ENCODE measurements around the gene DYNLT2B. TPM values are rescaled to one million over a fixed set of nuclear protein-coding genes. Genes with fewer than 3 reads are reported as not detected.
"Not testable (repeated sequence)": the region's sequence is repeated elsewhere in the genome, so short reads cannot be mapped to it uniquely, and the experiment has no call there.

The DYNLT2B gene
- total RNA-seq, 4 donors from 2014 or later: 2.4 to 4.4 (median 3.7) TPM; not detected in 1

GRCh38 chr3:196315821-196316220 is 2.2 kb downstream of the DYNLT2B start:
- no peaks in the 10 kb centered on the region for H3K27me3 ChIP-seq
- DNase-seq: no peak
- WGBS, 2 donors (ENCODE audit: low coverage in 1 of 2): 85 to 86% methylated on average over 1 of the region's 1 CpG
- in situ Hi-C loops (cut with MboI; ENCODE audit: low pct_ligation_motif_present in 1 of 4, low pct_unique_long_range_greater_than_20kb in 1 of 4, low sequenced_read_pairs in 3 of 4) (no loop called here), intact Hi-C loops (cut with DNase I; ENCODE audit: low total_unique reads) (no loop called here)
- no peak overlapping the region for H3K27ac ChIP-seq
- peaks cover 0 to 5% (median 2%) of the 10 kb centered on the region in 4 donors for H3K4me1 ChIP-seq
- H3K36me3 ChIP-seq: no peaks in the 10 kb centered on the region
- TF ChIP-seq POLR2A (IDR thresholded peaks at IDR 0.05) (no peak), POLR2AphosphoS5 (IDR thresholded peaks at IDR 0.05) (no peak), CTCF (IDR thresholded peaks at IDR 0.05) (no peak), EP300 (IDR thresholded peaks at IDR 0.05; ENCODE audit: low read depth) (no peak)
- H3K9me3 ChIP-seq: no peaks in the 10 kb centered on the region
- H3K4me3 ChIP-seq: no peak overlapping the region

DNA sequence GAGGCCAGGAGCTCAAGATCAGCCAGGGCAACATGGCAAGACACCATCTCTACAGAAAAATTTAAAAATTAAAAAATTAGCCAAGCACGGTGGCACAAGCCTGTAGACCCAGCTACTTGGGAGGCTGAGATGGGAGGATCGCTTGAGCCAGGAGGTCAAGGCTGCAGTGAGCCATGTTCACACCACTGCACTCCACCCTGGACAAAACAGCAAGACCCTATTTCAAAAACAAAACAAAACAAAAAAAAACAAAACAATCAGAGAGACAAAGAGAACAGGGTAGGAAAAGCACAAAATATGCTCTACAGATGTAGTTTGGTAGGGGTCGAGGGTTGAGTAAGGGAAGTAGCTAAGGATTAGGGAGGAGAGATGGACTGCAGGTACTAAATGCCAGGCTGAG is 3.4 kb downstream of the DYNLT2B start:
- in situ Hi-C loops (cut with MboI; ENCODE audit: low pct_ligation_motif_present in 1 of 4, low pct_unique_long_range_greater_than_20kb in 1 of 4, low sequenced_read_pairs in 3 of 4) (no loop called here), intact Hi-C loops (cut with DNase I; ENCODE audit: low total_unique reads) (no loop called here)
- no peaks in the 10 kb centered on the region for H3K36me3 ChIP-seq
- no peak for TF ChIP-seq POLR2A (IDR thresholded peaks at IDR 0.05)
- TF ChIP-seq POLR2AphosphoS5 (IDR thresholded peaks at IDR 0.05): no peak
- TF ChIP-seq EP300 (IDR thresholded peaks at IDR 0.05; ENCODE audit: low read depth): no peak
- no peak for TF ChIP-seq CTCF (IDR thresholded peaks at IDR 0.05)
- DNase-seq: no peak
- no peaks in the 10 kb centered on the region for H3K27me3 ChIP-seq
- no peaks in the 10 kb centered on the region for H3K9me3 ChIP-seq
- H3K4me3 ChIP-seq: no peak overlapping the region
- H3K27ac ChIP-seq: no peak overlapping the region
- 92 to 94% methylated on average over 3 of the region's 3 CpGs for WGBS, 2 donors (ENCODE audit: low coverage in 1 of 2)
- H3K4me1 ChIP-seq: peaks cover 0 to 5% (median 2%) of the 10 kb centered on the region in 4 donors

DNA sequence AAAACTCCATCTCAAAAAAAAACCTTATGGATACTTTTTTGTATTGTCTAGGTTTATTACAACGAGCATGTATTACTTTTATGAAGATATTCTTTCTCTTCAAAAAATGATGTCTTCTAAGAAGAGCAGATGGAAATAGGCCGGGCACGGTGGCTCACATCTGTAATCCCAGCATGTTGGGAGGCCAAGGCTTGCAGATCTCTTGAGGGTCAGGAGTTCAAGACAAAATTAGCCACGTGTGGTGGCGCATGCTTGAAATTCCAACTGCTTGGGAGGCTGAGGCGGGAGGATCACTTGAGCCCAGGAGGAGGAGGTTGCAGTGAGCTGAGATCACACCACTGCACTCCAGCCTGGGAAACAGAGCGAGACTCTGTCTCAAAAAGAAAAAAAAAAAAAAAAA is 4.0 kb downstream of the DYNLT2B start:
- intact Hi-C loops (cut with DNase I; ENCODE audit: low total_unique reads); H3K9me3 ChIP-seq; H3K27ac ChIP-seq; H3K4me1 ChIP-seq; H3K4me3 ChIP-seq; DNase-seq; H3K27me3 ChIP-seq; H3K36me3 ChIP-seq; in situ Hi-C loops (cut with MboI; ENCODE audit: low pct_ligation_motif_present in 1 of 4, low pct_unique_long_range_greater_than_20kb in 1 of 4, low sequenced_read_pairs in 3 of 4): not testable (repeated sequence)
- WGBS, 2 donors (ENCODE audit: low coverage in 1 of 2): 89 to 97% methylated on average over 4 to 7 of the region's 7 CpGs

DNA sequence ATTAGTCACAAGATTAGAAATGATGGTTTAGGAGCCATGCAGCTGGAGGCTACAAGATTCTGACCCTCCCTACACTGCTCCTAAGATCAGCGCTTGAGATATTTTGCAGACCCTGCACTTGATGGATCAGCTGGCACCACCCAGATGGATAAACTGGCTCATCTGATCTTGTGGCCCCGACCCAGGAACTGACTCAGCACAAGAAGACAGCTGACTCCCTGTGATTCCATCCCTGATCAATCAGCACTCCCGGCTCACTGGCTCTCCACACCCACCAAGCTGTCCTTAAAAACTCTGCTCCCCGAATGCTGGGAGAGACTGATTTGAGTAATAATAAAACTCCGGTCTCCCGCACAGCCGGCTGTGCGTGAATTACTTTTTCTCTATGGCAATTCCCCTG is 15.1 kb downstream of the DYNLT2B start:
- H3K27me3 ChIP-seq; H3K4me1 ChIP-seq; in situ Hi-C loops (cut with MboI; ENCODE audit: low pct_ligation_motif_present in 1 of 4, low pct_unique_long_range_greater_than_20kb in 1 of 4, low sequenced_read_pairs in 3 of 4); H3K4me3 ChIP-seq; DNase-seq; intact Hi-C loops (cut with DNase I; ENCODE audit: low total_unique reads); H3K27ac ChIP-seq; H3K36me3 ChIP-seq; H3K9me3 ChIP-seq: not testable (repeated sequence)
- 92% methylated on average over 7 of the region's 8 CpGs; no CpG with 5 or more reads in 1 of the 2 donors for WGBS, 2 donors (ENCODE audit: low coverage in 1 of 2)

DNA sequence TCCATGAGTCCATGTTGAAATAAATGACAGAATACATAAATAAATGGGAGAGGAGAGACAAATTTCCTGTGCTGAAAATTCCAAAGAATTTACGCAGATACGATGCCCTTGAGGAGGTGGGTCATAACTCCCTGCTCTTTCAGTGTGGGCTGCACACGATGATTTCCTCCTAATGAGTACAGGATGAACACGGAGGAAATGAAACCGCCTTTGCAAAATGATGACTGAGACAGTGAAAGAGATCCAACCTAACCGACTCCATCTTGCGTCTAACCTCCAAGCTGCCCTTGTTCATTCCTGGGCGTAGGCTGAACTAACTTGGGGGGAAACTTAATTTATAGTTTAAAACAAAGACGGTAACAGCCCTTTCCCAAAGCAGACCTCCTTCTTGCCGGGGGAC is 15.5 kb downstream of the DYNLT2B start:
- DNase-seq; in situ Hi-C loops (cut with MboI; ENCODE audit: low pct_ligation_motif_present in 1 of 4, low pct_unique_long_range_greater_than_20kb in 1 of 4, low sequenced_read_pairs in 3 of 4); H3K4me1 ChIP-seq; H3K4me3 ChIP-seq; H3K27ac ChIP-seq; H3K36me3 ChIP-seq; H3K9me3 ChIP-seq; intact Hi-C loops (cut with DNase I; ENCODE audit: low total_unique reads); H3K27me3 ChIP-seq: not testable (repeated sequence)
- WGBS, 2 donors (ENCODE audit: low coverage in 1 of 2): 60 to 72% methylated on average over 1 to 8 of the region's 10 CpGs

- 98 to 100% methylated on average over 2 of the region's 2 CpGs for WGBS, 2 donors (ENCODE audit: low coverage in 1 of 2)
These were observed 19.5 kb downstream of the DYNLT2B start for GRCh38 chr3:196298521-196298920.

More at GRCh38 chr3:196298521-196298920, 19.5 kb downstream of the DYNLT2B start:
- no peak for TF ChIP-seq POLR2AphosphoS5 (IDR thresholded peaks at IDR 0.05)
- H3K36me3 ChIP-seq: no peaks in the 10 kb centered on the region
- no peaks in the 10 kb centered on the region for H3K4me1 ChIP-seq
- in situ Hi-C loops (cut with MboI; ENCODE audit: low pct_ligation_motif_present in 1 of 4, low pct_unique_long_range_greater_than_20kb in 1 of 4, low sequenced_read_pairs in 3 of 4): no loop called here
- no peak overlapping the region for H3K4me3 ChIP-seq
- H3K27me3 ChIP-seq: no peaks in the 10 kb centered on the region
- DNase-seq: no peak
- intact Hi-C loops (cut with DNase I; ENCODE audit: low total_unique reads): no loop called here
- no peaks in the 10 kb centered on the region for H3K9me3 ChIP-seq
- H3K27ac ChIP-seq: no peak overlapping the region

Measured in transverse colon (tissue), 4 donors.